Stimulated activated CD8-positive, alpha-beta memory T cell treated with anti-CD3 and anti-CD28 coated beads, Interleukin-7, amount 100 ng/mL, for 24 hours (primary cell): Measurements from ENCODE around the gene SPG11.
"Not testable (repeated sequence)": the region's sequence is repeated elsewhere in the genome, so short reads cannot be mapped to it uniquely, and the experiment has no call there.

ENCODE experiments used
- DNase-seq: peaks from one replicate; pipeline ENCODE4 v3.0.0-alpha.2; 2020; ENCODE audit warnings: low read depth

The SPG11 gene

GRCh38 chr15:44663410-44664308 is at the start of gene SPG11:
Gene SPG11, minus strand, starts transcription at chr15:44663662. Its CDS starts 15 bp downstream, at chr15:44663647.
- peak; percentile 94 for DNase-seq

DNA sequence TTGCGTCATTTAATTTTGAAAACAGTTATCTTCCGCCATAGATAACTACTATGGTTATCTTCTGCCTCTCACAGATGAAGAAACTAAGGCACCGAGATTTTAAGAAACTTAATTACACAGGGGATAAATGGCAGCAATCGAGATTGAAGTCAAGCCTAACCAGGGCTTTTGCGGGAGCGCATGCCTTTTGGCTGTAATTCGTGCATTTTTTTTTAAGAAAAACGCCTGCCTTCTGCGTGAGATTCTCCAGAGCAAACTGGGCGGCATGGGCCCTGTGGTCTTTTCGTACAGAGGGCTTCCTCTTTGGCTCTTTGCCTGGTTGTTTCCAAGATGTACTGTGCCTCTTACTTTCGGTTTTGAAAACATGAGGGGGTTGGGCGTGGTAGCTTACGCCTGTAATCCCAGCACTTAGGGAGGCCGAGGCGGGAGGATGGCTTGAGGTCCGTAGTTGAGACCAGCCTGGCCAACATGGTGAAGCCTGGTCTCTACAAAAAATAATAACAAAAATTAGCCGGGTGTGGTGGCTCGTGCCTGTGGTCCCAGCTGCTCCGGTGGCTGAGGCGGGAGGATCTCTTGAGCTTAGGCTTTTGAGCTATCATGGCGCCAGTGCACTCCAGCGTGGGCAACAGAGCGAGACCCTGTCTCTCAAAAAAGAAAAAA is 49.0 kb upstream of the SPG11 start:
- DNase-seq, result no peak

DNA sequence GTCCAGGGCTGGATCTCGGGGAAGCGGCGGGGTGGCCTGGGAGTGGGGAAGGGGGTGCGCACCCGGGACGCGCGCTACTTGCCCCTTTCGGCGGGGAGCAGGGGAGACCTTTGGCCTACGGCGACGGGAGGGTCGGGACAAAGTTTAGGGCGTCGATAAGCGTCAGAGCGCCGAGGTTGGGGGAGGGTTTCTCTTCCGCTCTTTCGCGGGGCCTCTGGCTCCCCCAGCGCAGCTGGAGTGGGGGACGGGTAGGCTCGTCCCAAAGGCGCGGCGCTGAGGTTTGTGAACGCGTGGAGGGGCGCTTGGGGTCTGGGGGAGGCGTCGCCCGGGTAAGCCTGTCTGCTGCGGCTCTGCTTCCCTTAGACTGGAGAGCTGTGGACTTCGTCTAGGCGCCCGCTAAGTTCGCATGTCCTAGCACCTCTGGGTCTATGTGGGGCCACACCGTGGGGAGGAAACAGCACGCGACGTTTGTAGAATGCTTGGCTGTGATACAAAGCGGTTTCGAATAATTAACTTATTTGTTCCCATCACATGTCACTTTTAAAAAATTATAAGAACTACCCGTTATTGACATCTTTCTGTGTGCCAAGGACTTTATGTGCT is 48.4 kb upstream of the SPG11 start:
- DNase-seq, result no peak

- peak; percentile 83 for DNase-seq
These were observed 47.8 kb upstream of the SPG11 start, which contains the start of the genes B2M and PATL2 for GRCh38 chr15:44711096-44711742. Gene B2M, plus strand, starts transcription at chr15:44711517. Its CDS starts 30 bp downstream, at chr15:44711547. Gene PATL2, minus strand, starts transcription at chr15:44711323. Its CDS starts 34,833 bp downstream, at chr15:44676490.

DNA sequence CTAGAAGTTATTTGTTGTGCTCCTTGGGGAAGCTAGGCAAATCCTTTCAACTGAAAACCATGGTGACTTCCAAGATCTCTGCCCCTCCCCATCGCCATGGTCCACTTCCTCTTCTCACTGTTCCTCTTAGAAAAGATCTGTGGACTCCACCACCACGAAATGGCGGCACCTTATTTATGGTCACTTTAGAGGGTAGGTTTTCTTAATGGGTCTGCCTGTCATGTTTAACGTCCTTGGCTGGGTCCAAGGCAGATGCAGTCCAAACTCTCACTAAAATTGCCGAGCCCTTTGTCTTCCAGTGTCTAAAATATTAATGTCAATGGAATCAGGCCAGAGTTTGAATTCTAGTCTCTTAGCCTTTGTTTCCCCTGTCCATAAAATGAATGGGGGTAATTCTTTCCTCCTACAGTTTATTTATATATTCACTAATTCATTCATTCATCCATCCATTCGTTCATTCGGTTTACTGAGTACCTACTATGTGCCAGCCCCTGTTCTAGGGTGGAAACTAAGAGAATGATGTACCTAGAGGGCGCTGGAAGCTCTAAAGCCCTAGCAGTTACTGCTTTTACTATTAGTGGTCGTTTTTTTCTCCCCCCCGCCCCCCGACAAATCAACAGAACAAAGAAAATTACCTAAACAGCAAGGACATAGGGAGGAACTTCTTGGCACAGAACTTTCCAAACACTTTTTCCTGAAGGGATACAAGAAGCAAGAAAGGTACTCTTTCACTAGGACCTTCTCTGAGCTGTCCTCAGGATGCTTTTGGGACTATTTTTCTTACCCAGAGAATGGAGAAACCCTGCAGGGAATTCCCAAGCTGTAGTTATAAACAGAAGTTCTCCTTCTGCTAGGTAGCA is 47.0 kb upstream of the SPG11 start:
- no peak for DNase-seq

DNA sequence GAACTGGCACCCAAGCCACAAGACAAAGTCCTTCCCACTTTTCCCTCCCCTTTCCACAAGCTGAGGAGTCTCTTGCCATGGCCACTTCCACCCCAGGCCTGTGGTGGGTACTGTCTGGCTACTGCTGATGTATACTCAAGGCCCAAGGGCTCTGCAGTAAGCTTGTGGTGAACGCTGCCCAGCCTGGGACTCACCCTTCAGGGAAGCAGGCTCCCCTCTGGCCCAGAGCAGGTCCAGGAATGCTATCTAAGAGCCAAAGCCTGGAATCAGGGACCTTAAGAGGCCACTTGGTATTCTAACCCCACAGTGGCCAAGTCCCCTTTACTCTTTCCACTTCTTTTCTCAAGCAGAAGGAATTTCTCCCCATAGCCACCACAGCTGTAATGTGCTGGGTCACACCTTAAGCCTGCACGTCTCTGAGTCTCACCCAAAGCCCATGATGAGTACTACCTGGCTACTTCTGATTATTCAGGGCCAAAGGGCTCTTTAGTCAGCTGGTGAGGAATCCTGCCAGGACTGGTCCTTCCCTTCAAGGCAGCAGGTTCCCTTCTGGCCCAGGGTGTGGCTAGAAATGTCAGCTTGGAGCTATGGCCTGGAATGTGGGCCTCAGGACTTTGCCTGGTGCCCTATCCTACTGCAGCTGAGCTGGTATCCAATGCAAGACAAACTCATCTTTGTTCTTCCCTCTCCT is 43.6 kb upstream of the SPG11 start:
- no peak for DNase-seq

- no peak for DNase-seq
These were observed 42.9 kb upstream of the SPG11 start for GRCh38 chr15:44706401-44706800.

- no peak for DNase-seq
These were observed 42.5 kb upstream of the SPG11 start for GRCh38 chr15:44705986-44706385.

- not testable (repeated sequence) for DNase-seq
These were observed 37.2 kb upstream of the SPG11 start for GRCh38 chr15:44700676-44701075.

- no peak for DNase-seq
These were observed 35.2 kb upstream of the SPG11 start for GRCh38 chr15:44698641-44699040.

- no peak for DNase-seq
These were observed 33.6 kb upstream of the SPG11 start for GRCh38 chr15:44697014-44697413.

GRCh38 chr15:44695294-44695693 is 31.8 kb upstream of the SPG11 start:
- DNase-seq, result no peak

- DNase-seq, result no peak
These were observed 31.0 kb upstream of the SPG11 start for GRCh38 chr15:44694416-44694815.

- no peak for DNase-seq
These were observed 29.2 kb upstream of the SPG11 start for GRCh38 chr15:44692659-44693058.

DNA sequence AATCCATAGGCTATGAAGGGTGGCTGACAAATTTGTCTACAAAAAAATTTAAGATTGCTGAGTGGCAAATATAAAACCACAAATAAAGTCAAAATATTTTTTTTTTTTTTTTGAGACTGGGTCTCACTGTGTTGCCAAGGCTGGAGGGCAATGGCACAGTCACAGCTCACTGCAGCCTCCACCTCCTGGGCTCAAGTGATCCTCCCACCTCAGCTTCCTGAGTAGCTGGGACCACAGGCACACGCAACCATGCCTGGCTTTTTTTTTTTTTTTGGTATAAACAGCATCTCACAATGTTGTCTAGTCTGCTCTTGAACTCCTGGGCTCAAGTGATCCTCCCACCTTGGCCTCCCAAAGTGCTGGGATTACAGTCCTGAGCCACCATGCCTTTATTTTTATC is 26.8 kb upstream of the SPG11 start:
- DNase-seq, result not testable (repeated sequence)

- DNase-seq, result not testable (repeated sequence)
These were observed 25.9 kb upstream of the SPG11 start for GRCh38 chr15:44689318-44689717.

DNA sequence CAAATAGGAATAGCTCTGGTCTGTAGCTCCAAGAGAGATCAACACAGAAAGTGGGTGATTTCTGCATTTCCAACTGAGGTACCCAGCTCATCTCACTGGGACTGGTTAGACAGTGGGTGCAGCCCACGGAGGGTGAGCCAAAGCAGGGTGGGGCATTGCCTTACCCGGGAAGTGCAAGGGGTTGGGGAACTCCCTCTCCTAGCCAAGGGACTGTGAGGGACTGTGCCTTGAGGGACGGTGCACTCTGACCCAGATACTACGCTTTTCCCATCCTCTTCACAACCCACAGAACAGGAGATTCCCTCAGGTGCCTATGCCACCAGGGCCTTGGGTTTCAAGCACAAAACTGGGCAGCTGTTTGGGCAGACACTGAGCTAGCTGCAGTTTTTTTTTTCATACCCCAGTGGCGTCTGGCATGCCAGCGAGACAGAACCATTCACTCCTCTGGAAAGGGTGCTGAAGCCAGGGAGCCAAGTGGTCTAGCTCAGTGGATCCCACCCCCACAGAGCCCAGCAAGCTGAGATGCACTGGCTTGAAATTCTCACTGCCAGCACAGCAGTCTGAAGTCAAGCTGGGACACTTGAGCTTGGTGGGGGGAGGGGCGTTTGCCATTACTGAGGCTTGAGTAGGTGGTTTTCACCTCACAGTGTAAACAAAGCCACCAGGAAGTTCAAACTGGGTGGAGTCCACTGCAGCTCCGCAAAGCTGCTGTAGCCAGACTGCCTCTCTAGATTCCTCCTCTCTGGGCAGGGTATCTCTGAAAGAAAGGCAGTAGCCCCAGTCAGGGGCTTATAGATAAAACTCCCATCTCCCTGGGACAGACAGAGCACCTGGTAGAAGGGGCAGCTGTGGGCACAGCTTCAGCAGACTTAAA is 19.6 kb upstream of the SPG11 start:
- peak; percentile 52 for DNase-seq

DNA sequence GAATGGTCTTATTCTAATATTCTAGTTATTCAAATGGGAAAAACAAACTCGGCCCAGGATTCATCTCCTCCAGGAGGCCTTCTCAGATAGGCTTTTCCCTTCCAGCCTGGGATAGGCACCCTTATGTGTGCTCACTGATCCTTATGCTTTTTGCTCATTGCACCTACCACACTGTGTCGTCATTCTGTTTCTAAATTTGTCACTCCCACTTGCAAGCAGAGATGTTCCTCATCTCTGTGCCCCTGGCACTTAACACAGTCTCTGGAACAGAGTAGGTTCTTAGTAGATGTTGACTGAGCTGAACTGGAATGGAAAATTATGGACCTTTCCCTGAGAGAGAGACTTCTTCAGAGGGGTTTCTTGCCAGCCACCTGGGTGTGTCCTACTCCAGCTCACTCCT is 18.7 kb upstream of the SPG11 start:
- no peak for DNase-seq

DNA sequence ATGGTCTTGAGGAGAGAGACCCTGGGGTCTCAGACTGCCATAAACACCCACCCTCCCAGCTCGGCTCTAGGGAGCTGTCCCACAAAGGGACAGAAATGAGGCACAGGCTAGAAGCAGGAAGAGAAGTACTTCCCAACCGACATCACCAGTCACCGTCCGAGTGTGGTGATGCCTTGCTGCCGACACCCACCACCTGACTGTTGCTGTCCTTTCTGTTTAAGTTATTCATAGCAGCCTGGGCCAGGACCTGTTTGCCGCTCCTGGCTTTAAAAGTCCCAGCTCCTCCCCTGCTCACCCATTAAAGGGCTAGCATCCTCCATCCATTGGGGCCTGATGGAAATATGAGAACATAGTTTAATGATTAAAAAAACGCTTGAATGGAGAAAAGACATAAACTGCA is 13.2 kb upstream of the SPG11 start:
- DNase-seq, result no peak

DNA sequence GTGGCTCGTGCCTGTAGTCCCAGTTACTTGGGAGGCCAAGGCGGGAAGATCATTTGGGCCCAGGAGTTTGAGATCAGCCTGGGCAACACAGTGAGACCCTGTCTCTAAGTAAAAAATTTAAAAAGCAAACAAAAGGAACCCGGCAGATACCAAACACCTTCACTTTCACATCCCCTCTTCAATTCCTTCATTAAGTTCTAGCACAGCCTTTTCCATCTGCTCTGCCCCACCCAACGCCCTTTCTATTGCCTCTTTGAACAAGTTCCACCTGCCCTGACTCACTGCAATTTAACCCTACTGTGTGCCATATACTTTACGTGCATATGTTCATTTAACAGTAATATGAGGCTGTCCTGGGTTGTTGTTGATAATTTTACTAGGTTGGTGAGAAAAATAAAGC is 12.4 kb upstream of the SPG11 start:
- DNase-seq, result no peak
